ENCODE measurements around the gene OR4K5.

Gene OR4K5

GRCh38 chr14:19906665-19907064 lies 13.7 kb upstream of the OR4K5 start:
- TF ChIP-seq CTCF (IDR thresholded peaks at IDR 0.05): no peak

GRCh38 chr14:19911114-19911513 lies 9.3 kb upstream of the OR4K5 start:
- TF ChIP-seq CTCF (IDR thresholded peaks at IDR 0.05): no peak

- no peak for TF ChIP-seq CTCF (IDR thresholded peaks at IDR 0.05)
Observed at GRCh38 chr14:19917243-19917642, 3.2 kb upstream of the OR4K5 start.

GRCh38 chr14:19917955-19918518 lies 2.4 kb upstream of the OR4K5 start:
- TF ChIP-seq CTCF (IDR thresholded peaks at IDR 0.05): no peak

- no peak for TF ChIP-seq CTCF (IDR thresholded peaks at IDR 0.05)
Observed at GRCh38 chr14:19918553-19919264, 1.7 kb upstream of the OR4K5 start.

- TF ChIP-seq CTCF (IDR thresholded peaks at IDR 0.05): no peak
Observed at GRCh38 chr14:19930617-19931016, 10.2 kb downstream of the OR4K5 start, which contains the start of gene OR4K1. Gene OR4K1 (plus strand): TSS chr14:19930917. CDS start chr14:19935667, 4,750 bp downstream.

GRCh38 chr14:19941668-19942067 lies 21.3 kb downstream of the OR4K5 start:
- no peak for TF ChIP-seq CTCF (IDR thresholded peaks at IDR 0.05)

Measured in LNCAP (cell line).